ENCODE measurements around the gene ZNF587.
A peak's percentile ranks its signal among the peaks of the same experiment; 100 is the strongest.
"Not testable (repeated sequence)": the region's sequence is repeated elsewhere in the genome, so short reads cannot be mapped to it uniquely, and the experiment has no call there.

ZNF587 gene

DNA sequence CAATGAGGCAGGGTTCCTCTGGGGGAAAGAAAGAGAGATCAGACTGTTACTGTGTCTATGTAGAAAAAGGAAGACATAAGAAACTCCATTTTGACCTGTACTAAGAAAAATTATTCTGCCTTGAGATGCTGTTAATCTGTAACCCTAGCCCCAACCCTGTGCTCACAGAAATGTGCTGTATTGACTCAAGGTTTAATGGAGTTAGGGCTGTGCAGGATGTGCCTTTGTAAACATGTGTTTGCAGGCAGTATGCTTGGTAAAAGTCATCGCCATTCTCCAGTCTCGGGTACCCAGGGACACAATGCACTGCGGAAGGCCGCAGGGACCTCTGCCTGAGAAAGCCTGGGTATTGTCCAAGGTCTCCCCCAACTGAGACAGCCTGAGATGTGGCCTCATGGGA, 26.1 kb upstream of the ZNF587 start:
- not testable (repeated sequence) for DNase-seq

GRCh38 chr19:57825511-57825910, 24.1 kb upstream of the ZNF587 start:
- no peak for DNase-seq

DNA sequence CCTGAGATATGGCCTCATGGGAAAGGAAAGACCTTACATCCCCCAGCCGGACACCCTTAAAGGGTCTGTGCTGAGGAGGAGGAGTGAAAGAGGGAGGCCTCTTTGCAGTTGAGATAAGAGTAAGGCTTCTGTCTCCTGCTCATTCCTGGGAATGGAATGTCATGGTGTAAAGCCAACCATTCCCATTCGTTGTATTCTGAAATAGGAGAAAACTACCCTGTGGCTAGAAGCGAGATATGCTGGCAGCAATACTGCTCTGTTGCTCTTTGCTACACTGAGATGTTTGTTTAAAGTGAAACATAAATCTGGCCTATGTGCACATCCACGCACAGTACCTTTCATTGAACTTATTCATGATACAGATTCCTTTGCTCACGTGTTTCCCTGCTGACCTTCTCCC, 20.3 kb upstream of the ZNF587 start:
- DNase-seq: no peak

GRCh38 chr19:57830071-57830602, 19.5 kb upstream of the ZNF587 start, which contains the start of gene ZNF587B:
ZNF587B (plus strand) TSS chr19:57830299; CDS start chr19:57830529, 230 bp downstream.
- DNase-seq: no peak

DNA sequence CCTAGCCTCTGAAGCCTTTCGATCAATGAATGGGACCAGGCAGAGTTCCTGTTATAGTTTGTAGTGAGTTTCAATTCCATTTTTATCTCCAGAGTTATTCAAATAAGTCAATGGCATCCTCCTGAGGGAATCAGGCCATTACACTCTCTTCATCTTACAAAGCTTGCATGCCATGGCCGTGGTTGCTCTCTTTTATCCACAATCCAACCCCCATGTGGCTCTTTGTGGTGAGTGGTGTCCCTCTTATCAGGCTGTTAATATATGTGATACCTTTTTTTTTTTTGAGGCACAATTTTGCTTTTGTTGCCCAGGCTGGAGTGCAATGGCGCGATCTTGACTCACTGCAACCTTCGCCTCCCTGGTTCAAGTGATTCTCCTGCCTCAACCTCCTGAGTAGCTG, 12.7 kb upstream of the ZNF587 start:
- DNase-seq: not testable (repeated sequence)

GRCh38 chr19:57838622-57839191, 11.0 kb upstream of the ZNF587 start:
- DNase-seq: not testable (repeated sequence)

- DNase-seq: no peak
Observed at GRCh38 chr19:57841122-57841763, 8.4 kb upstream of the ZNF587 start.

GRCh38 chr19:57847164-57847563, 2.5 kb upstream of the ZNF587 start:
- DNase-seq: peak; percentile 16

DNA sequence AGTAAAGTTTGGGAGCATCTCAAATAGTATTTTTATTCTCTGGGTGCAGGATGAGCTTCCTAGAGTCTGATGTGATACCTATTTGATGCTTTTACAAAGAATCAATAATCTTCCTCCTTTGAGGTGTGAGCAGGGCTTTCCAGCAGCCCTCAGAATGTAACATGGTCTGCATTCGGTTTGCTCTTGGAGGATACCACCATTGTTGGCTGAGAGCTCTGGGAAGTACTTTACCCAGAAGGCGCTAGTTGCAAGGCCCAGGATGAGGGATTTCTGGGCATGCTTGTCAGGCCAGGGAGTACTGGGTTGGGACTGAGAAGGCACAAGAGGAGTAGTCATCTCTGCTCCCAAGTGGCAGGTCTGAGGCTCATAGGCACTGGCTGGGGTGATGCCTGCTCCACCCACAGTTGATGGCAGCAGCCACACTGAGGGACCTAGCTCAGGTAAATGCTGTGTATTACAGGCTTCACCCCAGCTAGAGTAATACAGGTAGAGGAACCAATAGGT, 445 bp upstream of the ZNF587 start:
- not testable (repeated sequence) for DNase-seq

GRCh38 chr19:57850553-57851017, 926 bp downstream of the ZNF587 start:
- DNase-seq: no peak

GRCh38 chr19:57851812-57852603, 2.3 kb downstream of the ZNF587 start:
- not testable (repeated sequence) for DNase-seq

GRCh38 chr19:57854117-57854516, 4.5 kb downstream of the ZNF587 start:
- not testable (repeated sequence) for DNase-seq

DNA sequence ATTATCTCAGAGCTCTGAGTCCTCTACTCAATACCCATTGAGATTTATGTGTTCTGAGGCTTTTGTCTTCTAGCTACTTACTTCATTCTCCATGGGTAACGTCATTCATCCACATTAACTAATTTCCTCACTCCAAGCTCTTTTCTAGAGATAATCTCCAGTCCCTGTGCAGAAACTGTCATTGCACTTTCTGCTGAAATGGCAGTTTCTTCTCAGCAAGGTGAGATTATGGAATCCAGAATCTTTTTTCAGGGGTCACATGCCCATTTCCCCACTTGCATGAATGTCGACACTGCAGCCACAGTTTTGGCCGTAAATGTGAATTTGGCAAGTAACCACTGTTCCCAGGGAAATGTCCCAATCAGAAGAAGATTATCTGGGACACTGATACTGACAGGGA, 12.7 kb downstream of the ZNF587 start:
- not testable (repeated sequence) for DNase-seq

DNA sequence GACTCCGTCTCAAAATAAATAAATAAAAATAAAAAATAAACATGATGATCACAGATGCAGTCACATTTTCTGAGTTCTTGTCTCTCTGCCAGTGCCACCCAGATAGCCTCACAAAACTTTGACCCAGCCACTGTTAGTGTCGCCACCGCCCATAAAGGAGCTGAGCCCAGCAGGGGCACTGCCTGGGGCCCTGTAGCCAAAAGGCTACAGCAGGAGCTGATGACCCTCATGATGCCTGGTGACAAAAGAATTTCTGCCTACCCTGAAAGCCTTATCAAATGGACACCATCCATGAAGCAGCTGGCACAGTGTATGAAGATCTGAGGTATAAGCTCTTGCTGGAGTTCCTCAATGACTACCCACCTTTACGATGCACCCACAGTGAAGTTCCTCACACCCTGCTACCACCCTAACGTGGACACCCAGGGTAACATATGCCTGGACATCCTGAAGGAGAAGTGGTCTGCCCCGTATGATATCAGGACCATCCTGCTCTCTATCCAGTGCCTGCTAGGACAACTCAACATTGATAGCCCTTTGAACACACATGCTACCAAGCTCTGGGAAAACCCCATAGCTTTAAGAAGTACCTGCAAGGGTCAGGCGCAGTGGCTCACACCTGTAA, 18.3 kb downstream of the ZNF587 start:
- no peak for DNase-seq

DNA sequence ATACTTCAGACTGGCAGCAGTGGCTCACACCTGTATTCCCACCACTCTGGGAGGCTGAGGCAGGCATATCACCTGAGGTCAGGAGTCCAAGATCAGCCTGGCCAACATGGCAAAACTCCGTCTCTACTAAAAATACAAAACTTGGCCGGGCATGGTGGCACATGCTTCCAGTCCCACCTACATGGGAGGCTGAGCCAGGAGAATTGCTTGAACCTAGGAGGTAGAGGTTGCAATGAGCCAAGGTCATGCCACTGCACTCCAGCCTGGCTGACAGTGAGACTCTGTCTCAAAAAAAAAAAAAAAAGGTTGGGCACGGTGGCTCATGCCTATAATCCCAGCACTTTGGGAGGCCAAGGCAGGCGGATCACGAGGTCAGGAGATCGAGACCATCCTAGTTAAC, 20.0 kb downstream of the ZNF587 start:
- DNase-seq: not testable (repeated sequence)

GRCh38 chr19:57870225-57870624, 20.6 kb downstream of the ZNF587 start:
- no peak for DNase-seq

DNA sequence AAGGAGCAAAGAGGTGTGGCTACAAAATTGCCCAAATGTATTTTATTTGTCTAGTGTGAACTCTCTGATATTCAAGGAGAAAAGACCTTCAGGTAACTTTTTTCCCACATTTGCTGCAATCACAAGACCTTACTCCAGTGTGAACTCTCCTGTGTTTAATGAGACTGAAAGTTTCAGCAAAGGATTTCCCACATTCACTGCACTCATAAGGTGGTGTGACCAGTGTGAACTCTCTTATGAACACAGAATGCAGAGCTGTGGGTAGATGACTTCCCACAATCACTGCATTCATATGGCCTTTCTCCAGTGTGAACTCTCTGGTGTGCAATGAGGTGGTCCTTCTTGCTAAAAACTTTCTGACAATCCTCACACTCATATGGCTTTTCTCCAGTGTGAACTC, 22.8 kb downstream of the ZNF587 start:
- DNase-seq: no peak

DNA sequence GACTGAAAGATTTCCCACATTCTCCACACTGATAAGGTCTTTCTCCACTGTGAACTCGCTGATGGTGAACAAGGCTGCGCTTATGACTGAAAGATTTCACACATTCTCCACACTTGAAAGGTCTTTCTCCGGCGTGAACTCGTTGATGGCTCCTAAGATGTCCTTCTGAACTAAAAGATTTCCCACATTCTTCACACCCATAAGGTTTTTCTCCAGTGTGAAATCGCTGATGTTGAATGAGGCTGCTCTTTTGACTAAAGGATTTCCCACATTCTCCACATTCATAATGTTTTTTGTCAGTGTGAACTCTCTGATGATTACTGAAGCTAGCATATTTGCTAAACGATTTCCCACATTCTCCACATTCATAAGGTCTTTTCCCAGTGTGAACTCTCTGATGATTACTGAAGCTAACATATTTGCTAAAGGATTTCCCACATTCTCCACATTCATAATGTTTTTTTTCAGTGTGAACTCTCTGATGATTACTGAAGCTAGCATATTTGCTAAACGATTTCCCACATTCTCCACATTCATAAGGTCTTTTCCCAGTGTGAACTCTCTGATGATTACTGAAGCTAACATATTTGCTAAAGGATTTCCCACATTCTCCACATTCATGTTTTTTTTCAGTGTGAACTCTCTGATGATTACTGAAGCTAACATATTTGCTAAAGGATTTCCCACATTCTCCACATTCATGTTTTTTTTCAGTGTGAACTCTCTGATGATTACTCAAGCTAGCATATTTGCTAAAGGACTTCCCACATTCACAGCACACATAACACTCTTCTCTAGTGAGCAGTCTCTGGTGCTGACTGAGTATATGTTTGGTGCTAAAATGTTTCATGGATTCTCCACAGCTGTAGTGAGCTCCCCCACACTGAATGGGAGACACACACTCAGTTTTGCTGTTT, 24.5 kb downstream of the ZNF587 start:
- not testable (repeated sequence) for DNase-seq

DNA sequence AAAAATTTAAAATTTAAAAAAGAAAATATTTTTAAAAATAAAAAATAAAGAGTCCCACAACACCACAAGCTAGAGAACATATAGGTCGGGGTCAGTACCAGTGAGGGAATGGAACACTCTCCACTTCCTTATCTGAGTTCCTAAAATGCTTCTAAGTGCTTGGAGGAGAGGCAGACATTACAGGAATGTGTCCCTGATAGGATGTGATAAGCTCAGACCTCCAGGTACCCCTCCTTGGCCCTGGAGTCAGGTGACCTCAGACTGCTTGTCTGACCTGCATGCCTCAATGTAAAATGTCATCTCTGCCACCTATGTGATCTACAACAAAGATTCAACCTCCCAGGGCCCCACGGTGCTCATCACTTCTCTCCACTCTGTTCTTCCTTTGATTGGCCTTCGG, 36.4 kb downstream of the ZNF587 start:
- no peak for DNase-seq

DNA sequence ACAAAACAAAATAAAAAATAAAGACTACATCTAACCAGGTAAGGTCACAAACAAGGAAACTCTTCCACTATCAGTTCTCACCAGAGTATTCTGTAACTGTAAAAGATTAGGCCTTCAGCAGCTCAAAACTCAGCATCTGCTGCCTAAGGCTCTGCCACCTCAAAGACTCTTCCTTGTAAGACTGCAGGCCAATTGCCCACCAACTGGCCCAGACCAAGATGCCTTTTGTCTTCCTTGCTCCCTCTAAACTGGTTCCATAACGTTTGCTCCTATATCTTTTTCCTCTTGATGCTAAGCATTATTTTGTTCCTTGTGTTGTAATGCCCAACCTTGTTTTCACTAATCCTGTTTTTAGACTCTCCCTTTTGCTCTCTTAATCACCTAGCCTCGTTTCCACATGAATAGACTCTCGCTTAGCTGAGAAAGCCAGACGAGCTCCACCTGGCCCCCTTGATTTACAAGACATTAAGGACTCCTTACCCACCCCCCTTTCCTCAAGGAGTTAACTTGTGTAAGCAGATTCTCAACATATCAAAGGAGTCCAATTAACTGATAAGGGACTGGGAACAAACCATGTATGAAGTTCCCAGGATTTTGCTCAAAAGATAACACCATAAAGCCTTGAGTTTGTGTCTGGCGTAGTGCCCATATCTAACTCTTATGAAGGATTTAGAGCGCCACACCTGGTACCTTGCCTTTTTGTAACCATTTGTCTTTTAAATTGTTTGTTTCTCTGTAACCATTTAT, 37.7 kb downstream of the ZNF587 start:
- DNase-seq: no peak

GRCh38 chr19:57888107-57888559, 38.5 kb downstream of the ZNF587 start:
- DNase-seq: no peak

Data from inflammatory macrophage treated with lipopolysaccharide for 4 hours (primary cell).